ENCODE results near the gene ADAT2.

DNA sequence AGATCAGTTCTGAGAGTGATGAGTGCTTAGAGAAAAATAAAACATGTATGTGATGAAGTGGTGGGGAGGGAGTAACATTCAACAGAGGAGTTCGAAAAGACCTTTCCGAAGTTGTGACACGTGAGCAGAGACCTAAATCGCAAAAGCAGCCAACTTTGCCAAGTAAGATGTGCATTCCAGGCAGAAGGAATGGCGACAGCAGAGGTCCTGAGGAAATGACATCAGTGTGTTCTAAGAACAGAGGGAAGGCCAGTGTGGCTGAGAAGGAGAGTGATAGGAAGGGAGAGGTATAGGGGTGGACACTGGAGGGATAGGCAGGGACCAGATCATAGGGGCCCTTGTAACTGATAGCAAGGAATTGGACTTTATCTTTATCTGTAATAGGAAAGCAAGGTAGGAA lies 51.3 kb downstream of the ADAT2 start:
- TF ChIP-seq ZNF274 (IDR thresholded peaks at IDR 0.05; ENCODE audit: low read depth, low read length) (no peak), YY1 (IDR thresholded peaks at IDR 0.05; ENCODE audit: insufficient read depth, insufficient read length) (no peak)
